B cell (primary cell): ENCODE measurements around the gene BATF2.

ENCODE experiments used
- CTCF ChIP-seq: fragments of 200-600 bp; IDR thresholded peaks from one replicate; pipeline ENCODE4 v1.8.0; 2022; ENCODE audit warnings: antibody characterized with exemption, mild to moderate bottlenecking
- EZH2 ChIP-seq: IDR thresholded peaks from 2 replicates; pipeline ENCODE4 v1.6.1; 2012; ENCODE audit warnings: borderline replicate concordance, low read depth, mild to moderate bottlenecking, moderate library complexity, low read length; ENCODE audit not compliant: insufficient read depth, poor library complexity, severe bottlenecking

DNA sequence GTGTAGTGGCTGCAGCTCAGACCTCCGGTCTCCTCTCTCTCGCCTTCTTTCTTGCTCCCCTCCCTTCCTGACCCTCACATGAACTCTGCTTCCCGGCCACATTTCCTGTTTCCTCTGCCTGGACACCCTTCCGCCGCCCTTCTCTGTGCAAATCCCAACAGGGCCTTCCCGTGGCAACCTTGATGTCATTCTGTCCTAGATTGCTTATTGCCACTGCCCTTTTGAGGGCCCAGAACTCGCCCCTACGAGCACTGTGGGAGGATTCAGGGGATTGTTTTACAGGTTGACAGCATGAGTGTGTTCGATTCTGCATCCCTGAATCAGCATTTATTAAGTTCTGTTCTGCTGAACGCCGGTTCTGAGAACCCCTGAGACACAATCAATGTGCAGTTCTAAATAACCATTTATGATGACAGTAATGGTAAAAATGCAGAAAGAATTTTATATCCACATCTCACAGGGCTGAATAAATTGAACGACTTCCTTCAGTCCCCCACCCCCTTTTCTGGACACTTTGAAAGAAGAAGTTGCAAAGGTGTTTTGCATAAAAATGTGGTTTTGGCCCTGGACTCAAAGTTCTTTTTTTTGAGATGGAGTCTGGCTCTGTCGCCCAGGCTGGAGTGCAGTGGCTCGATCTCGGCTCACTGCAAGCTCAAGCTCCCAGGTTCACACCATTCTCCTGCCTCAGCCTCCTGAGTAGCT, 6.4 kb downstream of the BATF2 start:
- TF ChIP-seq CTCF: no peak
- no peak for TF ChIP-seq EZH2
